AG04450 (cell line): ENCODE data around the gene CD4. TPM values are rescaled to one million over a fixed set of nuclear protein-coding genes. Genes with fewer than 3 reads are reported as not detected.
A peak's percentile ranks its signal among the peaks of the same experiment; 100 is the strongest.

Source experiments
- CTCF ChIA-PET: fragments of 300-600, 350-600 bp; formaldehyde crosslinking; extraction: SDS; loops from one replicate; lab custom pipeline; 2022; ENCODE audit warnings: antibody characterized with exemption, inconsistent platforms; lab: Charles Lee
- POLR2A ChIA-PET: fragments of 350-600 bp; formaldehyde crosslinking; extraction: SDS; loops from one replicate; lab custom pipeline; 2021; ENCODE audit warnings: antibody characterized with exemption, inconsistent platforms; lab: Yijun Ruan, JAX
- DNase-seq: peaks from one replicate; pipeline ENCODE4 v3.0.0-alpha.2; 2011; ENCODE audit warnings: low read depth, low spot score
- H3K27ac ChIP-seq: one replicate; pipeline ENCODE4 v1.5.1; 2012; ENCODE audit warnings: low read depth, low read length, control low read depth
- H3K27me3 ChIP-seq: one replicate; pipeline ENCODE4 v1.6.0; 2012; ENCODE audit warnings: low read length; ENCODE audit not compliant: control insufficient read depth, insufficient read depth
- H3K4me3 ChIP-seq: 2 replicates; pipeline ENCODE4 v1.5.1; 2011; ENCODE audit warnings: mild to moderate bottlenecking, low read depth, low read length, control low read depth
- H3K9me3 ChIP-seq: 2 replicates; pipeline ENCODE4 v1.5.1; 2012; ENCODE audit warnings: low read length; ENCODE audit not compliant: control insufficient read depth, insufficient read depth
- CTCF ChIP-seq: IDR thresholded peaks from 2 replicates; pipeline ENCODE4 v1.5.1; 2011; ENCODE audit warnings: low read depth, low read length, control low read depth, inconsistent platforms
- polyA plus RNA-seq: library from polyadenylated mRNA; depleted of rRNA; stranded (reverse); fragments of >200 nt; gene quantifications from 2 replicates; pipeline ENCODE4 v1.2.3, GENCODE V29; 2011

CD4 gene
- polyA plus RNA-seq, 1 experiment, result 24.9 TPM

- POLR2A ChIA-PET, result interaction anchor here (0.5 to 3.6 kb wide), 11 partner anchors 13 to 294 kb away, joined by 3 to 26 read pairs (median 4); partner anchors contain the start of genes CDCA3, GAPDH, GNB3 and MLF2
- H3K9me3 ChIP-seq, result no peaks in the 10 kb centered on the region; the same call in 1 of the 2 replicates
- H3K27ac ChIP-seq, result peak within 1 kb of the TSS; percentile 82
- H3K27me3 ChIP-seq, result no peaks in the 10 kb centered on the region
- no peak for TF ChIP-seq CTCF
- CTCF ChIA-PET, result interaction anchor here (0.6 to 11.8 kb wide), 6 partner anchors 15 to 291 kb away, joined by 3 to 165 read pairs (median 4); partner anchors contain the start of gene MLF2
- peak within 1 kb of the TSS; percentile 91 for H3K4me3 ChIP-seq
- no peak for DNase-seq
These were observed 38.9 kb downstream of the CD4 start, which contains the start of gene P3H3 for GRCh38 chr12:6827982-6828780. TSS of gene P3H3 (plus strand) at chr12:6828407. CDS start at chr12:6828441, 34 bp downstream.

GRCh38 chr12:6828781-6829535 lies 39.6 kb downstream of the CD4 start:
- no peak for DNase-seq
- Histone ChIP-seq H3K27me3 (no peaks in the 10 kb centered on the region), H3K9me3 (no peaks in the 10 kb centered on the region; the same call in 1 of the 2 replicates), H3K27ac (peak overlapping the region; percentile 82), H3K4me3 (peak overlapping the region; percentile 91)
- ChIA-PET POLR2A (interaction anchor here (0.8 to 3.6 kb wide), 11 partner anchors 12 to 295 kb away, joined by 3 to 26 read pairs (median 4); partner anchors contain the start of genes CDCA3, COPS7A, GAPDH and GNB3), CTCF (interaction anchor here (0.6 to 11.8 kb wide), 4 partner anchors 16 to 139 kb away, joined by 3 to 165 read pairs (median 4); partner anchors contain the start of gene MLF2)
- no peak for TF ChIP-seq CTCF

GRCh38 chr12:6829536-6830220 lies 40.4 kb downstream of the CD4 start:
- Histone ChIP-seq H3K27me3 (no peaks in the 10 kb centered on the region), H3K9me3 (no peaks in the 10 kb centered on the region; the same call in 1 of the 2 replicates), H3K27ac (peak overlapping the region; percentile 82), H3K4me3 (peak overlapping the region; percentile 91)
- DNase-seq, result no peak
- CTCF ChIA-PET, result interaction anchor here (0.9 to 11.8 kb wide), 2 partner anchors 40 to 76 kb away, joined by 4 to 165 read pairs; partner anchors contain the start of gene MLF2
- POLR2A ChIA-PET, result interaction anchor here (0.8 to 3.6 kb wide), 9 partner anchors 11 to 295 kb away, joined by 3 to 26 read pairs (median 5); partner anchors contain the start of genes CDCA3, COPS7A, GAPDH and GNB3
- peak; percentile 34; the same call in 1 of the 2 replicates for TF ChIP-seq CTCF

- Histone ChIP-seq H3K4me3 (peak overlapping the region; percentile 91), H3K9me3 (no peaks in the 10 kb centered on the region; the same call in 1 of the 2 replicates), H3K27me3 (no peaks in the 10 kb centered on the region), H3K27ac (no peak overlapping the region)
- DNase-seq, result no peak
- ChIA-PET POLR2A (interaction anchor here (0.8 to 3.6 kb wide), 3 partner anchors 11 to 77 kb away, joined by 3 to 14 read pairs (median 7); partner anchors contain the start of genes CDCA3, GNB3 and USP5), CTCF (interaction anchor here (0.9 to 11.8 kb wide), 2 partner anchors 39 to 77 kb away, joined by 4 to 165 read pairs; partner anchors contain the start of gene MLF2)
- no peak for TF ChIP-seq CTCF
These were observed 41.1 kb downstream of the CD4 start for GRCh38 chr12:6830286-6830890.
